HEK293T (cell line): ENCODE results near the gene UBASH3A.

Experiments
- ARNT ChIP-seq: fragments of 450-650 bp; IDR thresholded peaks from 2 replicates; pipeline ENCODE4 v1.6.1; 2017; ENCODE audit warnings: mild to moderate bottlenecking
- BHLHE40 ChIP-seq: fragments of 450-650 bp; IDR thresholded peaks from 2 replicates; pipeline ENCODE4 v1.6.1; 2016; ENCODE audit warnings: mild to moderate bottlenecking, moderate library complexity, borderline replicate concordance
- CTBP1 ChIP-seq: fragments of 450-650 bp; IDR thresholded peaks from 2 replicates; pipeline ENCODE4 v1.6.1; 2016; ENCODE audit warnings: borderline replicate concordance
- FOXA1 ChIP-seq: fragments of 450-650 bp; IDR thresholded peaks from 2 replicates; pipeline ENCODE4 v1.6.1; 2016; ENCODE audit warnings: mild to moderate bottlenecking
- FOXK2 ChIP-seq: fragments of 450-650 bp; IDR thresholded peaks from 2 replicates; pipeline ENCODE4 v1.6.1; 2016; ENCODE audit warnings: mild to moderate bottlenecking
- FOXM1 ChIP-seq: fragments of 450-650 bp; IDR thresholded peaks from 2 replicates; pipeline ENCODE4 v1.6.1; 2017; ENCODE audit warnings: mild to moderate bottlenecking, borderline replicate concordance
- HDGF ChIP-seq: fragments of 450-650 bp; IDR thresholded peaks from 2 replicates; pipeline ENCODE4 v1.6.1; 2017; ENCODE audit warnings: antibody characterized with exemption, borderline replicate concordance
- SP1 ChIP-seq: fragments of 450-650 bp; IDR thresholded peaks from 2 replicates; pipeline ENCODE4 v1.6.1; 2017
- TARDBP ChIP-seq: fragments of 450-650 bp; IDR thresholded peaks from 2 replicates; pipeline ENCODE4 v1.6.1; 2016
- ZNF384 ChIP-seq: fragments of 450-650 bp; IDR thresholded peaks from 2 replicates; pipeline ENCODE4 v1.6.1; 2016

DNA sequence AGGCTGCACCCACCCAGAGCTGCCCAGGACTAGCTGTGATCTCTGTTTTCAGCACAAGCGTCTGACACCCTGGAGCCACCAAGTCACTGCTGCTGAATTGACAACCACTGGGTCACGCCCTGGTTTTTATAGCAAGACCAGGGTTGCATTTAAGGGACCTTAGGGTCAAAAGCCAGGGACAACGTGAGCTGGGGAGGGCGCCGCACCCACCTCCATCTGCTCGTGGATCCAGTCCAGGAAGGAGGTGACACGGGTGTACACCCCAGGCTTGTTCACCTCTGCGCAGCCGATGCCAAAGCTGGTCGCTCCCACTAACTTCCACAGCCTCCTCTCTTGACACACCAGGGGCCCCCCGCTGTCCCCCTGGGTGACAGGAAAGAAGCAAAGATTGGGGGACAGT, 28.2 kb upstream of the UBASH3A start:
- TF ChIP-seq FOXM1: no peak
- no peak for TF ChIP-seq ZNF384
- no peak for TF ChIP-seq SP1
- no peak for TF ChIP-seq BHLHE40
- TF ChIP-seq FOXK2: no peak
- no peak for TF ChIP-seq FOXA1
- TF ChIP-seq TARDBP: no peak
- TF ChIP-seq ARNT: no peak
- TF ChIP-seq HDGF: no peak
- TF ChIP-seq CTBP1: no peak
